Smooth muscle cell (in vitro differentiated cells): ENCODE results near the gene TMIGD1. TPM values are rescaled to one million over a fixed set of nuclear protein-coding genes. Genes with fewer than 3 reads are reported as not detected.

Experiments
- DNase-seq: peaks from one replicate; lab custom pipeline; 2025; ENCODE audit not compliant: unreplicated experiment; lab: John Stamatoyannopoulos, UW
- H2AFZ ChIP-seq: fragments of 200-600 bp; sonication (generic); 2 replicates; pipeline ENCODE4 v1.6.0; 2016; ENCODE audit warnings: antibody characterized with exemption, low read depth, mild to moderate bottlenecking
- H3F3A ChIP-seq: fragments of 200-600 bp; sonication (generic); 2 replicates; pipeline ENCODE4 v1.6.0; 2017; ENCODE audit warnings: antibody characterized with exemption, low read depth
- H3K27ac ChIP-seq: fragments of 200-600 bp; sonication (generic); 2 replicates; pipeline ENCODE4 v1.5.1; 2016; ENCODE audit warnings: low read depth, mild to moderate bottlenecking
- H3K27me3 ChIP-seq: fragments of 200-600 bp; sonication (generic); 2 replicates; pipeline ENCODE4 v1.6.1; 2016; ENCODE audit warnings: low read depth, mild to moderate bottlenecking
- H3K36me3 ChIP-seq: fragments of 200-600 bp; sonication (generic); 2 replicates; pipeline ENCODE4 v1.5.1; 2016; ENCODE audit warnings: low read depth
- H3K4me1 ChIP-seq: fragments of 200-600 bp; sonication (generic); 2 replicates; pipeline ENCODE4 v1.5.1; 2016; ENCODE audit warnings: low read depth
- H3K4me2 ChIP-seq: fragments of 200-600 bp; sonication (generic); 2 replicates; pipeline ENCODE4 v1.6.0; 2016; ENCODE audit warnings: mild to moderate bottlenecking
- H3K4me3 ChIP-seq: fragments of 200-600 bp; sonication (generic); 2 replicates; pipeline ENCODE4 v1.5.1; 2016; ENCODE audit warnings: mild to moderate bottlenecking
- H3K79me2 ChIP-seq: fragments of 200-600 bp; sonication (generic); 2 replicates; pipeline ENCODE4 v1.6.0; 2016; ENCODE audit warnings: low read depth, mild to moderate bottlenecking
- H3K9ac ChIP-seq: fragments of 200-600 bp; sonication (generic); 2 replicates; pipeline ENCODE4 v1.6.0; 2016; ENCODE audit warnings: low read depth
- H3K9me3 ChIP-seq: fragments of 200-600 bp; sonication (generic); replicated peaks from 2 replicates; pipeline ENCODE4 v1.5.1; 2016; ENCODE audit warnings: low read depth
- H4K20me1 ChIP-seq: fragments of 200-600 bp; sonication (generic); 2 replicates; pipeline ENCODE4 v1.6.0; 2016; ENCODE audit warnings: low read depth
- WGBS: methylation state at CpG from one replicate; pipeline ENCODE4 v1.1.7; 2016; ENCODE audit warnings: low lambda C conversion rate; 5-methylcytosine and 5-hydroxymethylcytosine counted together
- polyA plus RNA-seq: library from polyadenylated mRNA; unstranded; fragments of >200 nt; fragmentation: Nextera tagmentation; extraction: Ambion mirVana; gene quantifications from 2 replicates; pipeline ENCODE4 v1.2.1, GENCODE V29; 2016
- total RNA-seq: library from RNA; depleted of rRNA; stranded (reverse); fragments of >200 nt; gene quantifications from 2 replicates; pipeline ENCODE4 v1.2.3, GENCODE V29; 2014
- TF ChIP-seq, protein P1 (sequence below): fragments of 200-600 bp; sonication (generic); IDR thresholded peaks from 2 replicates; pipeline ENCODE4 v1.5.1; 2017; ENCODE audit warnings: borderline replicate concordance, mild to moderate bottlenecking, antibody characterized with exemption; ENCODE audit not compliant: insufficient read depth, poor library complexity, severe bottlenecking

Gene TMIGD1
- total and polyA plus RNA-seq, 2 experiments from 2014 or later, result not detected

DNA sequence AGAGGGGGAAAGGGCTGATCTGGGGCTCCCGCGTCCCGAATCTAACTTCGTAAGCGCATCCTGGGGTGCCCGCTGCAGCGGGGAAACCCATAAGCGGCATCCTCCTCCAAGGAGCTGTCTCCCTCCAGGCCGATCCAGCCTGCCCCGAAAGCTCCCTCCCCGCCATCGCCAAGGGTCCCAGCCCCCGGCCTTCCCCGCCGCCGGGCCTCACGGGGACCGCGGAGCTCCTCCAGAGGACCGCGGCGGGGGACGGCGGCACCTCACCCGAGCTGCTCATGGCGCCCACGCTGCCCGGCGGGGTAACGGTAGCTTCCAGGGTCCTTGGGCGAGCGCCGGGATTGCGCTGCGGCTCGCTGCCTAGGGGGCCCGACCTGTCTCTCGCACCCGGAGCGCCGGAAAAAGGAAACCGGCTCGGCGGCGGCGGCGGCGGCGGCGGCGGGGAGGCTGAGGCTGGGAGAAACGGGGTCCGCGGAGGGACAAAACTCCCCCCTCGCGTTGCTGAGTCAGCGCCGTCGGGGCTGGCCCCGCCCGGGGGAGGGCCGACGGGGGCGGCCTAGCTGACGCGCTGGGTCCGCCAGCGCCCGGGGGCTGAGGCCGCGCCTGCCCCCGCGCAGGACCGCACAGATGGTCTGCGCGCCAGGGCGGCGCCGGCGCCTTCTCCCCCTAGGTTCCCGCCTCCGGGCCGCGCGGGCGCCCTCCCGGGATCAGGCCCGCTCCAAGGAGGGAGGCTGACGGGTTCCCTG lies 42.1 kb downstream of the TMIGD1 start, which contains the start of gene BLMH:
Gene BLMH, minus strand, starts transcription at position 402 of the 743 bp plus-strand sequence. Its CDS starts 125 bp downstream, at position 277.
- H3K4me1 ChIP-seq, result peaks cover 15% of the 10 kb centered on the region
- TF ChIP-seq, protein P1, sequence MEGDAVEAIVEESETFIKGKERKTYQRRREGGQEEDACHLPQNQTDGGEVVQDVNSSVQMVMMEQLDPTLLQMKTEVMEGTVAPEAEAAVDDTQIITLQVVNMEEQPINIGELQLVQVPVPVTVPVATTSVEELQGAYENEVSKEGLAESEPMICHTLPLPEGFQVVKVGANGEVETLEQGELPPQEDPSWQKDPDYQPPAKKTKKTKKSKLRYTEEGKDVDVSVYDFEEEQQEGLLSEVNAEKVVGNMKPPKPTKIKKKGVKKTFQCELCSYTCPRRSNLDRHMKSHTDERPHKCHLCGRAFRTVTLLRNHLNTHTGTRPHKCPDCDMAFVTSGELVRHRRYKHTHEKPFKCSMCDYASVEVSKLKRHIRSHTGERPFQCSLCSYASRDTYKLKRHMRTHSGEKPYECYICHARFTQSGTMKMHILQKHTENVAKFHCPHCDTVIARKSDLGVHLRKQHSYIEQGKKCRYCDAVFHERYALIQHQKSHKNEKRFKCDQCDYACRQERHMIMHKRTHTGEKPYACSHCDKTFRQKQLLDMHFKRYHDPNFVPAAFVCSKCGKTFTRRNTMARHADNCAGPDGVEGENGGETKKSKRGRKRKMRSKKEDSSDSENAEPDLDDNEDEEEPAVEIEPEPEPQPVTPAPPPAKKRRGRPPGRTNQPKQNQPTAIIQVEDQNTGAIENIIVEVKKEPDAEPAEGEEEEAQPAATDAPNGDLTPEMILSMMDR, result no peak
- H3K9ac ChIP-seq, result peak within 1 kb of the TSS; percentile 71
- peak within 1 kb of the TSS; percentile 100 for H2AFZ ChIP-seq
- 1% methylated on average over 36 of the region's 89 CpGs for whole genome bisulfite sequencing
- peak within 1 kb of the TSS; percentile 29 for H3K27ac ChIP-seq
- no peaks in the 10 kb centered on the region for H3K9me3 ChIP-seq
- peak within 1 kb of the TSS; percentile 96 for H3K4me2 ChIP-seq
- peaks cover 10% of the 10 kb centered on the region for H3K79me2 ChIP-seq
- peaks cover 19% of the 10 kb centered on the region for H3F3A ChIP-seq
- H4K20me1 ChIP-seq, result no peaks in the 10 kb centered on the region
- DNase-seq, result peak; percentile 47
- H3K27me3 ChIP-seq, result no peaks in the 10 kb centered on the region
- peak within 1 kb of the TSS; percentile 98 for H3K4me3 ChIP-seq
- no peaks in the 10 kb centered on the region for H3K36me3 ChIP-seq

DNA sequence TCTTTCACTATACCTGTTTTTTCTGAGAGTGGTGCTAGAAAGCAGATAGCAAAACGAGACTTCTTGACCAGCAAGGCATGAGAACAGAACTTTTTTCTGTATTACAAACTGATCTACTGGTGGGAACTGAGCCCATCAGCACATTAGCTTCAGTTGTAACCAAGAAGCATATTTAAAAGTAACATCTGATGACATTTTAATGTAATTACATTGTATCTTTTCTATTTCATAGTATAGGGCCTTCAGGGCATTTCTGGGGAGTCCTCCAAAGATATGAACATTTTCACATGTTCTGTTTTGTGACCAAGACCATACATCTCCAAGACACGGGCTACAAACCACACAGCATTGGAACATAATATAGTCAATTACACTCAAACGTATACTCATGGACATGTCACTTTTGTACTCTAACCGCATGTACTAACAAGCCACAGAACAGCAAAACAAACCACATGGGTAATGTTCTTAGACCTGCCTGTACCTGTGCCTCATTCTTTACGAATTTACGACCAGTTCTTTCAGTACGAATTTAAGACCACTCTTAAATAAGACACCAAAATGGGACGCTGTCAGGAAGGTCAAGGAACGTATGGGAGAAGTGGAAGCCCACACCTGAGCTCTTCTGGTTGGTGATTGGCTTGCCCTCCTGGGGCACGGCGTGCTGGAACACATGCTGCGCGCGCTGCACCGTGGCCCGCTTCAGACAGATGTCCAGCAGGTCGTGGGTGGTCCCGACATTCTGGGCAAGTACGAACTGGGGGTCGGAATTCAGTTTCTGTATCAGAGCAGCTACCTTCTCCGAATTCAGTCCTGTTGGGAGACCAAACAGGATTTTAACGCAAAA lies 42.9 kb downstream of the TMIGD1 start:
- peaks cover 10% of the 10 kb centered on the region for H3K79me2 ChIP-seq
- H4K20me1 ChIP-seq, result no peaks in the 10 kb centered on the region
- WGBS, result 8% methylated on average over 22 of the region's 22 CpGs
- peak; percentile 35 for DNase-seq
- no peaks in the 10 kb centered on the region for H3K9me3 ChIP-seq
- H3F3A ChIP-seq, result peaks cover 19% of the 10 kb centered on the region
- peak overlapping the region; percentile 100 for H2AFZ ChIP-seq
- H3K9ac ChIP-seq, result peak overlapping the region; percentile 71
- TF ChIP-seq, protein P1, result no peak
- H3K4me1 ChIP-seq, result peaks cover 15% of the 10 kb centered on the region
- peak overlapping the region; percentile 96 for H3K4me2 ChIP-seq
- H3K4me3 ChIP-seq, result peak overlapping the region; percentile 98
- no peaks in the 10 kb centered on the region for H3K27me3 ChIP-seq
- H3K27ac ChIP-seq, result no peak overlapping the region
- H3K36me3 ChIP-seq, result peaks cover 1% of the 10 kb centered on the region

DNA sequence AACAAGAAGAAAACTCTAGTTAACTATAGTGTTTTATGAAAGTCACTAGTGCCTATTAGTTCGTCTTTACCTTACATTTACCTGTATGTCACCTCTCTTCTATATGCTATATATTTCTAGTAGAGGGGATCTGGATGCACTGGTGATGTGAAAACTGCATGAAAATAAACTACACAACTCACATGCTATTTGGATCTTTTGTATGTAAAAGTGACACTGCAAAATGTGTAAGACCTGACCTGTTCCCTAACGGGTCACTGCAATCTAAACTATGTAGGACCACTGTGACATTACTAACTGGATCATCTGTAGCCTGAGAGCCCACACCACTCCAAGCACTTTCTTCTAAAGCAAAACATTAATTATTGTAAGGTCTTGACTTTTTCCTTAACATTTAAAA lies 43.8 kb downstream of the TMIGD1 start:
- 83% methylated on average over 2 of the region's 2 CpGs for WGBS
- Histone ChIP-seq H3F3A (peaks cover 19% of the 10 kb centered on the region), H3K9ac (no peak overlapping the region), H3K79me2 (peaks cover 10% of the 10 kb centered on the region), H3K27me3 (no peaks in the 10 kb centered on the region), H3K4me3 (no peak overlapping the region), H4K20me1 (no peaks in the 10 kb centered on the region), H3K27ac (no peak overlapping the region), H3K9me3 (no peaks in the 10 kb centered on the region), H3K4me1 (peaks cover 15% of the 10 kb centered on the region), H2AFZ (no peak overlapping the region), H3K4me2 (peak overlapping the region; percentile 96), H3K36me3 (peaks cover 10% of the 10 kb centered on the region)
- no peak for DNase-seq
- TF ChIP-seq, protein P1, result no peak
